Activated CD8-positive, alpha-beta memory T cell treated with anti-CD3 and anti-CD28 coated beads for 4 hours (primary cell): ENCODE data around the gene NCKAP1.

ENCODE experiments used
- DNase-seq, 2 donors: peaks; one replicate each; pipeline ENCODE4 v3.0.0-alpha.2; 2020; ENCODE audit warnings: low read depth in 2 of 2

The NCKAP1 gene

DNA sequence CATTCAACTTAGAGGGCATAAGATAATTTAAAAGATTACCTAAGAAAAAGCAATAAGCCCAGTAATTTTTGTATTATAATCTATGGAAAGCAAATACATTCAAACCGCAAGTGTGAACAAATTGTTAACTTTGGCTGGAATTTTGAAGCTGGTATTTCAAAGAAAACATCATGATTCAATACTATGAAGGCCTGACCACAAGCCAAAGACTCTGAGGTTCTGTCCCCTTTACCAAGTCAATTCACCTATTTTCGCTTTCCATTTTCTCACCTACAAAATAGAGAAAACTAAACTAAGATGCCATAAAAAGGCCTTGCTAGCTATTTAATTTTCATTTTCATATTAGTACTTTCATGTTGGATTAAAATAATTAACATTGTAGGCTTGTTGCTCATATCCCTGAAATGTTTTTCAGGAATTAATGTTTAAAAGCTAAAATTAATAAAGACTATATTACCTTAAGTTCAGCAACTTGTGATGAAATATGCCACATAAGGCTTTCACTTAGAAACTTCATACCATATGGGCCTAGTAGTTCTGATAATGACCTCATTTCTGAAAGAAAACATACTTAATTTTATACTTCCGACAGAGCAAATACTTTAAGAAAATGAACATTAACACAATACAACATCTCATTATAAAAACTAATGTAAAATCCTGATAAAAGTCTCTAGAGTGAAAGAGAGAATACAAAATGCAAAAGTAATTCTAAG lies 86.2 kb downstream of the NCKAP1 start:
- DNase-seq = no peak

DNA sequence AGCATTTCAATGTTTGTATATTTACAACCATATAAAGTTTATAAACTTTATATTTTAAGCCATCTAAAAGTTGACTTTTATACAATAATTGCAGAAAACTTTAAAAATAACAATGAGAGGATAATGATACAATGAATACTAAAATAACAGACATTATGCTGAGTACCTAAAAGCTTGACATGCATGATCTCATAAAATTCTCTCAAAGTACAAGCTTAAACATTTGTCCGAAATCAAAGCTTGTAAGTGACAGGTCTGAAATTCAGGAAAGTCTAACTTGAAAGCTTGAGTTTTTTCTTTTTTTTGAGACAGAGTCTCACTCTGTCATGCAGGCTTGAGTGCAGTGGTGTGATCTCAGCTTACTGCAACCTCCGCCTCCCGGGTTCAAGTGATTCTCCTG lies 87.7 kb downstream of the NCKAP1 start:
- DNase-seq = no peak

DNA sequence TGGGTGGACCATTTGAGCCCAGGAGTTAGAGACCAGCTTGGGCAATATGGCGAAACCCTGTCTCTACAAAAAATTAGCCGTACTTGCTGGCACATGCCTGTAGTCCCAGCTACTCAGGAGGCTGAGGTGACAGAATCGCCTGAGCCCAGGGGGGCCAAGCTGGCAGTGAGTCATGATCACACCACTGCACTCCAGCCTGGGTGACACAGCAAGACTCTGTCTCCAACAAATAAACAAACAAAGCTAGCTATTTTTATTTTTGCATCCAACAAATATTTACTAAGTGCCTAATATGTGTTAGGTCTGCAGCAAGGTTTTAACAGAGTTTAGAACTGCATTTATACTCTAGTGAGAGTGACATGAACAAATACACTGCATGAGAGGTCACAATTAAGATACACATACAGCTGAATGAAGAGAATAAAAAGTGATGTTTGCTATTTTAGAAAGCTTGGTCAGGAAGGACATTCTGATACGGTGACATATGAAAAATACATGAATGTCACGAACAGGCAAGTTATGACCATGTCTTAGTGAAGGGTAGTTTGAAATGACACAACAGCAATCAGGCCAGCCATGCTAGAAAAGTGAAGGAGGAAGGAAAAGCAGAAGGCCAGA lies 88.6 kb downstream of the NCKAP1 start:
- DNase-seq = no peak

- DNase-seq = no peak
Observed at GRCh38 chr2:182949052-182949451, 89.2 kb downstream of the NCKAP1 start.

DNA sequence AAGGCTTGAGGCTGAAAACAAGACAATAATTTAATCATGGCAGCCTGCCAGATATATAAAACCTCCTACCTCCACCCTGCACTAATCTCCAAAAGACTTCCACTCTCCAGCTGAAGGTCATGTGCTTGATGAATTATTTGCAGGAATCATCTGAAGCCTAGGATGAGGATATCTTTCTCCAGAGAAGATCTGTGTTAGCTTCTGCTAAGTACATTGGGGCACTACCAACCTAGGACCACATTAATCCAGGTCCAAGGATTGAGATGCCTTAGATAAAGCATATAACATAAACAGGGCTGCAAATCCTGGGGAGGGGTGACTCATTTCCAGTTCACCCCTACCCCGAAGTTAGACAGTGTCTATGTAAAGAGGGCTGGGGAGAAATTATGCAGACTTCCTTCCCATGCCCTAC lies 91.3 kb downstream of the NCKAP1 start:
- DNase-seq = no peak

- DNase-seq = no peak
Observed at GRCh38 chr2:182943339-182943738, 94.9 kb downstream of the NCKAP1 start.

- DNase-seq = no peak
Observed at GRCh38 chr2:182942756-182943155, 95.5 kb downstream of the NCKAP1 start.

- no peak for DNase-seq
Observed at GRCh38 chr2:182941919-182942318, 96.3 kb downstream of the NCKAP1 start.

- DNase-seq = no peak
Observed at GRCh38 chr2:182941121-182941722, 97.0 kb downstream of the NCKAP1 start.

DNA sequence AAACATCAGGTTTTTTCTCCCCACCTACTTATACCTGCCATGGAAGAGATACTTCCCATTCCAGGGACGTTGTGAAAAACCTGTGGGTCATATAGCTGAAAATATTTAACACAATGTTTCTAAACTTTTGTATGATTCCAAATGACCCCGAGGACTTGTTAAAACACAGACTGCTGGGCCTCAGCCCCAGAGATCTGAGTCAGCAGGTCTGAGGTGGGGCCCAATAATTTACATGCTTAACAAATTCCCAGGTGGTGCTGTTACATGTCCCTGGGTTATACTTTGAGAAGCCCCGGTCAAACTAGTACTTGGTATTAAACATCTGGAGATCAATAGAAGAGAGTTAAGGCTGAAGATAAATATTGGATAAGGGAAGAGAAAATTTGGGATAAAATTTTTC lies 100.4 kb downstream of the NCKAP1 start:
- DNase-seq = no peak

DNA sequence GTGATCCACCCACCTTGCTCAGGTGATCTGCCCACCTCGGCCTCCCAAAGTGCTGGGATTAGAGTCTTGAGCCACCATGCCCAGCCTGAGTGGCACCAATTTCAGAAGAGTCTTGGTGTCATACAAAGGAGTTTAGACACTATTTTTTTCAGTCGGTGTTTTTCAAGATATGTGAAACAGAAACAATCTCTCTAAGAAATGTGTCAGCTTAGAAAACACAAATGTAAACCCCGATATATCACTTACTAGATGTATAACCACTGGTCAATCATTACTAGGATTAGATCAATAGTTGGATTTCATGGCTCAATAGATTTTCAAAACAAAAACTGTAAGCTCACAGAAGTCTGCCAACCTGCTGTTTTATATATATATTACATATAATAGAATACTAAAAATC lies 104.6 kb downstream of the NCKAP1 start:
- DNase-seq = no peak

DNA sequence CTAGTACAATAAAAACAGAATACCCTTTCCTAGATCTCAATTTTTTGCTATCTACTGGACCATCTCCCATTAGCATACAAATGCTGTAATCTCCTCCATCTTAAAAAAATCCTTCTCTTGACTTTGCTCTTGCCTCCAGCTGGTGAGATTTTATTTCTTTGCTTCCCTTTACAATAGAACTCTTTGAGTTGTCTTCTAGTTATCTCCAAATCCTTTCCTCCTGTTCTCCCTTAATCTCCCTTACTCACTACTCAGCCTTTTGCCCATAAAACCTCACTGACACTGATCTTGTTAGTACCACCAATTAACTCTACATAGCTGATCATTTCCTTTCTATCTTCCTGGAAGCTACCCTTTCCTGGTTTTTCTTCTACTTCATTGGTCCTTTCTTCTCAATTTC lies 108.3 kb downstream of the NCKAP1 start:
- no peak for DNase-seq

GRCh38 chr2:182924306-182924705 lies 114.0 kb downstream of the NCKAP1 start:
- DNase-seq = no peak

DNA sequence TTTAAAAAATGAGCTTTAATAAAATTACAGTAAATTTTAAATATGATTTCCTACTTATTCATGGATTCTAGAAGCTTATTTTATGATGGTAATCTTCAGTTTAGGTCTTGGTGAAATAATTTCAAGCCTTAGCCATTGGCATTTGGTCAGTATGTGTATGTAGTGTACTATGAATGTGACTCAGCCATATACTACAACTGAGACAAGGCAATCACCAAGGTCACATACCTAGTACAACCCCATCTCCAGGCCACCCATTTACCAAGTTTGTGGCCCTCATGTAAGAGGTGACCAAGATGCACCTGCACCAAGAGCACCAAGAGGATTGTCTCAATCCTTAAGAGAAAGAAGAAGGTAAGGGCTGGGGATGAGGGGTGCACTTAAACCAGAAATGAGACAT lies 117.0 kb downstream of the NCKAP1 start:
- DNase-seq = no peak

DNA sequence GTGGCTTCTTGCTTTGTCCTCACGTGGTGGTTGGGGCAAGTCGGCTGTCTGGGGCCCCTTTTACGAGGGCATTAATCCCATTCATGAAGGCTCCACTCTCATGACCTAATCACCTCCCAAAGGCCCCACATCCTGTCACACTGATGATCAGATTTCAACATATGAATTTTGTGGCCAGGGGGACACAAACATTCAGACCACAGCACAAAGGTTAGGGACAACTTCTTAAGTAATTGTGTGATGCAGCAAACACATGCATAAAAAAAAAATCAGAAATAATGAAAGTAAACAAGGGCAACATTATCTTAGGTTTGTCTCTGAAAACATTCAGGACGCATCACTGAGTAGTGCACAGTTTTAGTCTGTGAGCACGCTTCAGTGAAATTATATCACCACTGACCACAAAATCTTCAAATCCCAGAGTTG lies 117.6 kb downstream of the NCKAP1 start:
- no peak for DNase-seq

GRCh38 chr2:182920089-182920488 lies 118.2 kb downstream of the NCKAP1 start:
- no peak for DNase-seq

GRCh38 chr2:182918961-182919652 lies 119.2 kb downstream of the NCKAP1 start:
- no peak for DNase-seq

GRCh38 chr2:182917924-182918323 lies 120.3 kb downstream of the NCKAP1 start:
- no peak for DNase-seq

GRCh38 chr2:182916417-182916816 lies 121.8 kb downstream of the NCKAP1 start:
- DNase-seq = no peak

DNA sequence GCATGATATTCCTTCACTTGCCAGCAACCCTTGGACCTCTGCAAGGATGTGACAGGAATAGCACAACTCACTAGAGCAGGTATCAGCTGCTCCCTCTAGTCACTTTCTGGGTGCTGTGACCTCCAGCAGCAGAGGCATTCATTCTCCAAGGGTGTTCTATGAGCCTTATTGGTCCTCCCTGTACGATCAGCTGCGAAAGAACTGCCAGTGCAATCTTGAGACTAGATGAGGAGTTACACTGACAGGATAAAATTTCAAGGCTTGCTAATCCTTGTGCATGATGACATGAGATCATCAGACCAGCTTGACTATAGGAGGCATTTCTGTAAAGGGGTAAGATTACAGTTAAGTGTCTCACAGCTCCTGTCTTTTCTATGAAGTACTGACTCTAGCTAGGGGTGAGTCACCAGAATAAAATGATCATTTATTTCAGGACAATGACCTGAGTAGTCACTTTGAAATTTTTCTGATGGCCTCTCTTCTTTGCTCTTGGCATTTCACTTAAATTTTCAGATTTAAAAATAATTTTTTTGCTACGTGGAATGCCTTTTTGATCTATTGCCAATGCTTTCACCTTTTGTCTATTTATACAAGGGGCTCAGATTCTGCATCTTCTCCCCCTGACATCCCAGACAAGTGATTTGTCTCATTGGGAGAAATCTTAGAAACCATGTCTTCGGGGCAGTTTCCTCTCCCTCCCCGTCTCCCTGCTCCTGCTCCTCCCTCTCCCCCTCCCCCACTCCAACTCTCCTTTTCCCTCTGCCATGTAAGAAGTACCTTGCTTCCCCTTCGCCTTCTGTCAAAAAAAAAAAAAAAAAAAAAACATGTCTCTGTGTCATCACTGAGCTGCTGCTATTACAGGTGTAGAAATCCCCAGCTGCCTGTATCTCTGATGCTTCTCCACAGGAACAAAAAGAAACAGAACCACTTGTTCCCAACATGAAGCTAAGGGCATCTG lies 122.6 kb downstream of the NCKAP1 start:
- DNase-seq = no peak

DNA sequence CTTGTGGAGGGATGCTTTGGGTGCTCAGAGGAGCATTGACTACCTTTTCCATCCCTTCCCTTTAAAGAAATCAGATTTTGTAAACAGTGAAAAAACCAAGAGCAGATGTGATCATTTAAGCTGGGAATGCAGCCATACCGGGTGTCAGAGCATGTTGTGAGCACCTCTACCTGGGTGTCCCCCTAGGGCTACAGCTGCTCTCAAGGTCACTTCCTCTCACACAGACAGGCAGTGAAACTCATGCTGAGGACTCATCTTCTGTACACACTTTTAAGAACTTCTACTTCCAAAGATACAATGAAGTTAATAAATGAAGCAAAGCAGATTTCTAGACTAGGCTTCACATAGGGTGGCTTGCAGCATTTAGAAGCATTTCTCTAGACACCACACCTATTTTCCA lies 123.4 kb downstream of the NCKAP1 start:
- DNase-seq = no peak

DNA sequence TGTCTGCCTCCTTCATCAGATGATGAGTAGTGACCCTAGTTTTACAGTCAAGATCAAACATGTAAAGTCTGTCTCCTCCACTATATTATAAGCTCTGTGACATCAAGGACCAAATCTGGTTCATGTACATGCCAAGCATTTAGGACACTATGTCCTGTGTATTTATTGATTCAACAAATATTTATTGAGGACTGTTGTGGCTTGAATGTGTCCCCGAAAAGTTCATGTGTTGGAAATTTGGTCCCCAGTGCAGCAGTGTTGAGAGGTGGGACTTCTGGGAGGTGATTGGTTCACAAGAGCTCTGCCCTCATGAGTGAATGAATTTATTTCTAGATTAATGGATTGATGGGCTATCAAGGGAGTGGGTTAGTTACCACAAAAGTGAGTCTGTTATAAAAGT lies 125.2 kb downstream of the NCKAP1 start:
- no peak for DNase-seq
